GM18499 (cell line): ENCODE data around the gene MEI4.
"Not testable (repeated sequence)": the region's sequence is repeated elsewhere in the genome, so short reads cannot be mapped to it uniquely, and the experiment has no call there.

Experiments
- ATAC-seq: cut with Tn5 transposase; IDR thresholded peaks from one replicate; pipeline ENCODE4 v1.9.1; 2021; ENCODE audit warnings: moderate number of reproducible peaks; ENCODE audit not compliant: insufficient read depth, unreplicated experiment

Gene MEI4

GRCh38 chr6:77674211-77674610, 21.4 kb downstream of the MEI4 start:
- no peak for ATAC-seq

GRCh38 chr6:77678048-77678447, 25.2 kb downstream of the MEI4 start:
- ATAC-seq: no peak

GRCh38 chr6:77683515-77683914, 30.7 kb downstream of the MEI4 start:
- ATAC-seq: no peak

- ATAC-seq: no peak
These were observed 34.1 kb downstream of the MEI4 start for GRCh38 chr6:77686931-77687330.

- ATAC-seq: no peak
These were observed 35.8 kb downstream of the MEI4 start for GRCh38 chr6:77688649-77689048.

- ATAC-seq: not testable (repeated sequence)
These were observed 47.3 kb downstream of the MEI4 start for GRCh38 chr6:77700095-77700494.

GRCh38 chr6:77707603-77708002, 54.8 kb downstream of the MEI4 start:
- ATAC-seq: no peak

DNA sequence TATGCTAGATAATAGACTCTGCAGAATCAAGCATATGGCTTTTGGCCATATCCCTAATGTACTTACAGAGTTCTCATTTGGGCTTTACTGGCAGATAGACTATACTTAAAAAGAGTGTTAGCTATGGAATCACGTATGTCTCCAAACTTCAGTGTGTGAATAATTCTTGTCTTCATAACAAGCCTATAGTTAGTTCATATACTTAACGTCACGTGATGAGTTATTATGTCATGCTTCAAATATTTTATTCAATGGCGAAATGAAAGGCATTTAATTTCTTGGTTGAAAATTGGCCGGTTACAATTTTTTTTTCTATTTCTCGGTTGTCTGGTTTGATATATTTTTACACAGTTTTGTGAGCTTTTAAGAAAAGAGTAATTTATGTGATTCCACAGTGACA, 62.7 kb downstream of the MEI4 start:
- ATAC-seq: no peak

DNA sequence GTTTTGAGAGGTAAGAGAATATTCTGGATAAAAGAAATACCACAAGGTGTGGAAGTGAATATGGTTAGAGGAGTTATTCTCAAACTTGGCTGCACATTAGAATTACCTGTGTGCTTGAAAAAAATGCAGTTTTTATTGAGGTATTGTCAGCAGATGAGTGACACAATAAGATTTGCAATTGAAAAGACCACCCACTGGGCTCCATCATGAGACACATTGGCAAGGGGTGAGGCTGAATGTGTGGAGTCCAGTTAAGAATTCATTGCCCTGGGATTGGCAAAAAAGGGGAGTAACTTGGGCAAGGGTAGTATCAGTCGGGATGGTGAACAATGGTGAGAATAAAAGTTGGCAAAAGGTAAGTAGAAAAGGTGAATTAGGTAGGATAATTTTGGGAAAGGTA, 63.5 kb downstream of the MEI4 start:
- no peak for ATAC-seq

DNA sequence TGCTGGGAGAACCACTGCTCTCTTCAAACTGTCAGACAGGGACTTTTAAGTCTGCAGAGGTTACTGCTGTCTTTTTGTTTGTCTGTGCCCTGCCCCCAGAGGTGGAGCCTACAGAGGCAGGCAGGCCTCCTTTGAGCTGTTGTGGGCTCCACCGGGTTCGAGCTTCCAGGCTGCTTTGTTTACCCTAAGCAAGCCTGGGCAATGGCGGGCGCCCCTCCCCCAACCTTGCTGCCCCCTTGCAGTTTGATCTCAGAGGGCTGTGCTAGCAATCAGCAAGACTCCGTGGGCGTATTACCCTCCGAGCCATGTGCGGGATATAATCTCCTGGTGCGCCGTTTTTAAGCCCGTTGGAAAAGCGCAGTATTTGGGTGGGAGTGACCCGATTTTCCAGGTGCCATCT, 83.2 kb downstream of the MEI4 start:
- ATAC-seq: not testable (repeated sequence)

DNA sequence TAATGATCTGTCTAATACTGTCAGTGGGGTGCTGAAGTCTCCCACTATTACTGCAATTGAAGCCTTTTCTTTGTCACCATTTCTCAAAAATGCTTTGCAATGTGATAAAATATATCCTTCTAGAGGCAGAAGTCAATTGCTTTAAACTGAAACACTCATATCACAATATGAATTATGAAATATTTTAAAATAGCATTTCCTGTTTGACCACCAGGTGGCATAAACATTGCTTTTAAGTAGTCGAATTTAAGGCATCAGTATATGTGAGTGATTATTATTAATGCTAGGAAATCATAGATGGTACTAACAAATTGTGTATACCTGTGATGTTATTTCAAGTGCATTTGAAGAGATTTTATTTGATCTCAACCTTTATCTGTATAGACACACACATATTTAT, 87.5 kb downstream of the MEI4 start:
- ATAC-seq: no peak

GRCh38 chr6:77752156-77752555, 99.3 kb downstream of the MEI4 start:
- not testable (repeated sequence) for ATAC-seq

- ATAC-seq: no peak
These were observed 109.5 kb downstream of the MEI4 start for GRCh38 chr6:77762386-77762785.

- ATAC-seq: no peak
These were observed 110.3 kb downstream of the MEI4 start for GRCh38 chr6:77763124-77763523.

- ATAC-seq: no peak
These were observed 111.5 kb downstream of the MEI4 start for GRCh38 chr6:77764364-77764763.

DNA sequence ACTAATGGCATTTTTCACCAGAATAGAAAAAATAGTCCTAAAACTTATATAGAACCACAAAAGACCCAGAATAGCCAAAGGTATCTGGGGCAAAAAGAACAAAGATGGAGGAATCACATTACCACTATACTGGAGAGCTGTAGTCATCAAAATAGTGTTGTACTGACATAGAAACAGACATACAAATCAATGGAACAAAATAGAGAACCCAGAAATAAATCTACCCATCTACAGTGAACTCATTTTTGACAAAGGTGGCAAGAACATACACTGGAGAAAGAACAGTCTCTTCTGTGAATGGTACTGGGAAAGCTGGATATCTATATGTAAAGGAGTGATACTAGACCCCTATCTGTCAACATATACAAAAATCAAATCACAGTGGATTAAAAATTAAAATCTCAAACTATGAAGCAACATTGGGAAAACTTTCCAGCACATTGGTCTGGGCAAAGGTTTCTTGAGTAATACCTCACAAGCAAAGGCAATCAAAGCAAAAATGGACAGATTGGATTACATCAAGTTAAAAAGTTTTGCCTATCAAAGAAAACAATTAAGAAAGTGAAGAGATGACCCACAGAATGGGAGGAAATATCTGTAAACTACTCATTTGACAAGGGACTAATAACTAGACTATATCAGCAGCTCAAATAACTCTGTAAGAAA, 120.5 kb downstream of the MEI4 start:
- ATAC-seq: no peak

GRCh38 chr6:77774457-77774856, 121.6 kb downstream of the MEI4 start:
- no peak for ATAC-seq

DNA sequence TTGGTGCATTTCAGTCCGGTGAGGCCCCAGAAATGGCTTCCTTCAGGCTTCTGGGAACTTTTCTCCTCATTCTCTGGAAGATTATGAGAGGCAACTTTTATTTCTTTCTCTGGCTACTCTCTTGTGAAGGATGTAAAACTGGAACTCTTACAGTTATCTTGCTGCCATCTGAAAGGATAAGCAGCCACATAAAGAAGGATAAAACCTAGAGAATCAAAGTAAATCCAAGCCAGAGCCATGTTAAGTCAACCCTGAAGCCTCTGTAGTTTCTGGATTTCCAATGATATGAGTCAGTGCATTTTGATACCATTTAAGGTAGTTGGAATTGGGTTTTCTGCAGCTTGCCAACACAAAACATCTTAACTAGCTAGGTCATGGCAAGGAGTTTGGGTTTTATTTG, 123.6 kb downstream of the MEI4 start:
- no peak for ATAC-seq

- ATAC-seq: no peak
These were observed 125.7 kb downstream of the MEI4 start for GRCh38 chr6:77778527-77778926.

GRCh38 chr6:77786935-77787629, 134.2 kb downstream of the MEI4 start:
- no peak for ATAC-seq

- ATAC-seq: no peak
These were observed 144.3 kb downstream of the MEI4 start for GRCh38 chr6:77796824-77797809.
